Measurements from ENCODE around the gene ITGA1.

The ITGA1 gene

GRCh38 chr5:52897238-52897614 is 109.5 kb downstream of the ITGA1 start:
- no peak for DNase-seq (ENCODE audit: low read depth)

DNA sequence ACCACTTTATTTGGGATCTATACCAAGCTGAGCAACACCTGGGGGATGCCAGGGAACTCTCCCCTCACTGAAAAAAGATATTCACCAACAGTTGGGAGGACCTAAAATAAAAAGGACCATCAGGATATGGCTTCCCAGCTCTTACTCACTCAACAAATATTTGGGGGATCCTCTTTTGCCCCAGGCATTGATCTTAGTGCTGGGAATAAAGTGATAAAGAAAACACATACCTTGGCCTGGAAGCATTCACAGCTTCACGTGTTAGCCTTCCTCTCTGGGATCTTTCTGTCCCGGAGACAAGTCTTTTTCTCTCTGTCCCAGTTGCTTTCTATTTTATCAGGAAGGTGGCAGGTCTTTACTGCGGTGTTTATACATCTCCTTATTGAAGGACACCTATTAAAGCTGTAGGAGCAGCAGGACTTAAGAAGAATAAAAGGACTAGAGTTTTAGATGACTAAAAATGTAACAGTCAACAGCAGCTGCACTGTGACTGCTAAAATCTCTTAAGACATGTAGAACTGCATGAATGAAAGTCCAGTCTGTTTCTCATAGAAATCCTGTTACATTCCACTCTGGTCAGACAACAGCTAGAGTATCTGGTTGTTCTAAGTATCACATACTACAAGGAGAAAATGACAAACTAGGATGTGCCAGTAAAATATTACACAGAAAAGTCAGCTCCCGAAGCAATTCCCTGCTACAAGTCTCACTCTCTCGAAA is 111.4 kb downstream of the ITGA1 start:
- no peak for DNase-seq (ENCODE audit: low read depth)

DNA sequence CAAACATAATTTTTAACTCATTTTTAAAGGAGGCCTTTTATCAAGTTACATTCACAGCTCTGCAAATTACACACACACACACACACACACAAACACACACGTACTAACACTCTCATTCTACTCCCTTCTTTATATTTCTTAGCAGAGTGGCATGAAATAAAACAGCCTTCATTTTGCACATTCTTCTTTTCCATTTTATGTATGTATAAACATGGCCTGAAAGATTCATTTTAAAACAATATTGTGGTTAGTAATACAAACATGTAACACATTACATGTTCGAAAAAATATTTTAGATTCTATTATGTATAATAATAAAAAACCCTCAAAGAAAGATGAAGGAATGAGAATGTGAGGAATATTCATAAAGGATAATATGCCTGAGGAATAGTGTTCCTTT is 115.4 kb downstream of the ITGA1 start:
- no peak for DNase-seq (ENCODE audit: low read depth)

GRCh38 chr5:52906343-52906742 is 118.6 kb downstream of the ITGA1 start:
- DNase-seq (ENCODE audit: low read depth) = no peak

DNA sequence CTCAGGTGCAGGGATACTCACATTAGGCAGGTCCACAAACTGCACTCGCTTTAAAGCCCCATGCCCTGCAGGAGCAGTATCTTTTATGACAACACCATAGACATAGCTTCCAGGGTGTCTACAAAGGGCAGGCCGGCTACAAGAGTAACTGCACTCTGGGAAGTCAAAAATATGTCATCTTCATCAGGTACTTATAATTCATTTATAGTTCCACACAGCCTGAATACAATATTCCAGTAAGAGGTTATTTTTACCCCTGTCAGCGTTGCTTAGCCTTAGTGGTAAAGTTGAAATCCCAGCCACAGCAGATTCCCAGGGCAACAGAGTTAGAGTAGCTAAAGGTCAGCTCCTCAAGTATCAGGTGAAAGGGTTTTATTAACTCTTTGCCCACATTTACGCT is 119.1 kb downstream of the ITGA1 start:
- no peak for DNase-seq (ENCODE audit: low read depth)

DNA sequence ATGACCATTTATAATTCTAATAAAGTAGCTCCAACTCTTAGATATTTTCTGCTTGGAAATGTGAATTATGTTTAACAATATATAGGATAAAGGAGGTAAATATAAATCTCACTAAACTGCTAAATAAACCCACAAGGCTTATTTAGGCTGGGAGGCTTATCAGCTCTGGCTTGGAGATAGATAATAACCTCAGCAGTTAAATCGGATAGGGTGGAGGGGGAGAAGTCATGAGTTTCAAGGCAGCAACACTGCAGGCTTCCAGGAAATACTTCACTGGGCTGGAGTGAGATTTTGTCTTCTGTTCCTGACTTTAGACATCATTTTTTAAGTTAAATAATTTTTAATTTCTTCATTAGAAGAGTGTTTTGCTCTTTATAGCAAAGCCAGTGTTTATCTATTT is 121.5 kb downstream of the ITGA1 start:
- DNase-seq (ENCODE audit: low read depth) = no peak

- DNase-seq (ENCODE audit: low read depth) = no peak
Observed at GRCh38 chr5:52910071-52910470, 122.4 kb downstream of the ITGA1 start.

- DNase-seq (ENCODE audit: low read depth) = no peak
Observed at GRCh38 chr5:52915176-52915875, 127.6 kb downstream of the ITGA1 start.

GRCh38 chr5:52920929-52921328 is 133.2 kb downstream of the ITGA1 start:
- DNase-seq (ENCODE audit: low read depth) = no peak

- DNase-seq (ENCODE audit: low read depth) = no peak
Observed at GRCh38 chr5:52922384-52922783, 134.7 kb downstream of the ITGA1 start.

DNA sequence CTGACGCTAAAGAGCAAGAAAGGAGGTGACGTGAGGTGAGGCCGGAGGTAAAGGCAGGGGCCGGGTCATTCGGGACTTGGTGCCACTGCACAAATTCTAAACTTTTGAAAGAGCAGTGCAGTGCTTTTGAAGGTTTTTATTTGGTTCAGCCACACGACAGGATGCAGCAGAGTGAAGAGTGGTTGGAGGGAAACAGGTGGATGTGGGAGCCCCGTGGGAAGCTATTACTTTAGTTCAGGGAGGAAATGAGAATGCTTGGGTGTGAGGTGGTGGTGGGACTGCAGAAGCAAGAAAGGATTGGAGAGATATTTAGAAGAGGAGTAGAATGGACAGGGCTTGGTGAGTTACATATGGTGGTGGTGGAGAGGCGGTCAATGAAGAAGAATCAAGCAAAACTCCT is 136.7 kb downstream of the ITGA1 start:
- DNase-seq (ENCODE audit: low read depth) = no peak

- DNase-seq (ENCODE audit: low read depth) = no peak
Observed at GRCh38 chr5:52925001-52925400, 137.3 kb downstream of the ITGA1 start.

DNA sequence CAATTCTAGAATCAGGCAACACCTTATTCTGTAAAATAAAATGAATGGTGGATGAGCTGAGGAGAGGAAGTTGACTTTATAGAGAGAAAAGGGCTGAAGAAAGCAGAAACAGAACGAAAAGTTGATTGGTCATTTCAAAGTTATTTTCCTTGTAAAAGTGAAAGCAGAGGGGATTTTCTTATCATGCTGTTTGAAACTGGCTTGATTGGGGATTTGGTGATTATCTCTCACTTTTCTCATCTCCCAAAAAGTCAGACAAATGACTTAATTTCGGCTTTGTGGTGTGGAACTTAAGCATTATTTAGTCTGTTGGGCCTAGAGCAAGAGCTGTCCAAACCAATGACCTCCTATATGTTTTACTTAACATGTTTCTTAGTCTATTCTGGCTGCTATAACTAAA is 141.0 kb downstream of the ITGA1 start:
- no peak for DNase-seq (ENCODE audit: low read depth)

- no peak for DNase-seq (ENCODE audit: low read depth)
Observed at GRCh38 chr5:52938226-52938625, 150.5 kb downstream of the ITGA1 start.

DNA sequence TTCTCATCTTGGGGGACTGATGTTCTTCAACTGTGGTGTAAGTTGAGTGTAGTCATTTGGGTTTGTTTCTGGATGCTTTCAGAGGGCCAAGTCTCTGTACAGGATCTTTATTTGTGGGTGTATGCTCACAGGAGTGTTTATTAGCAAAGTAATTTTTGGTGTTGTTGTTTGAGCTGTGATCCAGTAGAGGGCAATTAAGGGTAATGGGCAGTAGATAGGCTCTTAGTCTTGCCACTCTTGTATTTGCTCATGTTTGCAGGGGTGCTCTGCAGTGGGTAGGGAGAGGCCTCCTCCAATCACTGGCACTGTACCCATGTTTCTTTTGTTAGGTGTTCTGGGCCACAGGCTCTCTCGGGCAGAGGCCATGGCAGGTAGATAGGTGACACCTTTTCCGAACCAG is 155.6 kb downstream of the ITGA1 start:
- no peak for DNase-seq (ENCODE audit: low read depth)

DNA sequence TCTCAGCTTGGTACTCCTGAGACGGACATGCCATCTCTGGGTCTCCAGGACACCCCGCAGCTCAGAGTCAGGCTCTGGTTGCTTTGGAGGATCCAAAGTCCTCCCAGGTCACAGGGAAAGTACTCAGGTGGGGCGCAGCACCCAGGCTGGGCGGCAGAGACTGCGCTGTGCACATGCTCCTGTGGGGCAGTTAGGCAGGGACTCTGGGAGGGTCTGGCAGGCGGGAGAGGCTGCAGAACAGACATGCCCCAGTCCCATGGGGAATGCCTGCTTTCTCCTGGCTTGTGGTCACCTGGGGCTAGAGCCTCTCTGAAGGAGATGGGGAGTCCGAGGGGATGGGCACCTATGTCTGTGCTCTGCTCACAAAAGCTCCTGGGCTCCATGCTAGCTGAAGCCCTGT is 156.1 kb downstream of the ITGA1 start:
- DNase-seq (ENCODE audit: low read depth) = no peak

DNA sequence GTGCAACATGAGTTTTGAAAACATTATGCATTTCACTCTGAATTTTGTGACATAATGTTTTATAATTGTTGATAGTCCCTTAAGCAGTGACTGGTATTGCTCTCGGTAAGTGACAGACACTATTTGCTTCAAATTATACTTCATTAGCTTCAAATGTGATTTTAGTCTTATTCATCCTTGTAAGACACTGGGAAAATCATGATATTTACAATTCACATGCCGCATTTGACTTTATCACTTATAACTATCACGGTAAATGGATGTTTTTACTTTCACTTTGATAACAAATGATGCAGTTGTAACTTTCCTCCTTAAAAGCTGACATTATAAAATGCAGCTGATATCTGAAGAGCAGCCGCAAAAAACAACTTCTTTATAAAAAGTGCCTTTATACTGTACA is 157.3 kb downstream of the ITGA1 start:
- DNase-seq (ENCODE audit: low read depth) = no peak

- no peak for DNase-seq (ENCODE audit: low read depth)
Observed at GRCh38 chr5:52947208-52947607, 159.5 kb downstream of the ITGA1 start.

- no peak for DNase-seq (ENCODE audit: low read depth)
Observed at GRCh38 chr5:52947851-52948250, 160.1 kb downstream of the ITGA1 start.

- no peak for DNase-seq (ENCODE audit: low read depth)
Observed at GRCh38 chr5:52948418-52949076, 160.8 kb downstream of the ITGA1 start.

DNA sequence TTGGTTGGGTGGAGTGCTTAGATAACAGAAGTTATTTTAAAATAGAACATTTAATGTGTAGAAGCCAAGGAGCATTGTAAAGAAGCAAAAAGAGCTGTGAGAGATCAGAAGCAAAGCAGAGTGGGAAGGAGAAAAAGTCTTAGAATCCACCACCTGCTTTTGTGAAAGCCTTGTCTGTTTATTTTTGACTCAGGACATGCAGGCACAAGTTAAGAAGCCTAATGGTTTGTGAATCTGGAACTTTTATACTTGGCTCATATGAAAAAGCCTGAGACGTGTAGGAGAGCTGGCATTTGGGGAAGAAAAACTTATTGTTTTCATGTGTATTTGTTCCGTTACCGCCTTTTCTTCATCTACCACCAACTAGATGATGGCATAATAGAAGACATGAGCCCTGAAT is 163.0 kb downstream of the ITGA1 start:
- DNase-seq (ENCODE audit: low read depth) = no peak

DNA sequence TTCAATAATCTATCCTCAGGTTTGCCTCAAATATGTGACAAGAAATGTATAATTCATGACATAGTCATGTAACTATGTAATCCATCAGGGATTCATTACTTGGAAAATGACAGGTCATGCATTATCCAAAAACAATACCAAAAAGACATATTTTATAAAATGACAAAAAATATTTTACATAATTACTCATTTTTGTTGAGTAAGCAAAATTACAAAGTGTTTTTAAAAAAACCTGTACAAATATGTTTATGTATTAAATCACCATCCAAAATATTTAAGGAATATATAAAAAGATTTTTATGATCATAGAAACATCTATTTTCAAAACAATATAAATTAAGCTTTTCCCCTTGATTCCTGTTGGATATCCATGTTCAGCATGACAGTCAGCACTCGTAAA is 164.8 kb downstream of the ITGA1 start:
- DNase-seq (ENCODE audit: low read depth) = no peak

DNA sequence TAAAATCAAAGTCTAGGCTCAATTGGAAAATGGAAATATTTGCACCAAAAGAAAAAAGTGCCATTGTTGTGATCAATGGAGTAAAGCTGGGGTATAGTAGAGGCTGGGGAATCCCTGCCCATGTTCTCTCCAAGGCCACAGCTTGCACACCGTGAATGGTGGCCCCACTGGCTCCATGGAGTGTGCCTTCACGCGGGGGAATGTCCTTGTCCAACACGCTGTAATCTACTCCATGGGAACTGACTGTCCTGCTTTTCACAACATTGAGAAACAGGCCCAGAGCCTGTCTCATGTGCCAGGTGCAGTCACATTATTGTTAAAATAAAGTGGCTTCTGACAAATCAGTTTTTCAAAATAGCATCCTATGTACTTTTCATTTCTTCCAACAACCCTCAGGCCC is 168.3 kb downstream of the ITGA1 start:
- no peak for DNase-seq (ENCODE audit: low read depth)

Data from stimulated activated CD8-positive, alpha-beta memory T cell treated with anti-CD3 and anti-CD28 coated beads, Interleukin-15, amount 100 ng/mL, for 24 hours (primary cell).